Mesendoderm (in vitro differentiated cells): ENCODE results near the gene FAM9A.
A peak's percentile ranks its signal among the peaks of the same experiment; 100 is the strongest.

Source experiments
- DNase-seq: peaks from one replicate; pipeline ENCODE4 v3.0.0; 2013
- H2AK5ac ChIP-seq: 2 replicates; pipeline ENCODE4 v1.6.1; 2013; ENCODE audit warnings: low read length, inconsistent platforms
- H2BK120ac ChIP-seq: 2 replicates; pipeline ENCODE4 v1.6.1; 2013; ENCODE audit warnings: low read depth, mild to moderate bottlenecking, low read length, moderate library complexity, mixed read lengths
- H2BK15ac ChIP-seq: replicated peaks from 2 replicates; pipeline ENCODE4 v1.6.1; 2013; ENCODE audit warnings: low read depth, mild to moderate bottlenecking, moderate library complexity
- H2BK5ac ChIP-seq: 2 replicates; pipeline ENCODE4 v1.6.1; 2013; ENCODE audit warnings: low read length, inconsistent platforms
- H3K18ac ChIP-seq: 2 replicates; pipeline ENCODE4 v1.6.1; 2013; ENCODE audit warnings: mild to moderate bottlenecking, low read length, mixed read lengths
- H3K23ac ChIP-seq: one replicate; pipeline ENCODE4 v1.6.1; 2013; ENCODE audit warnings: low read length
- H3K27ac ChIP-seq: 2 replicates; pipeline ENCODE4 v1.5.1; 2013; ENCODE audit warnings: low read depth, mild to moderate bottlenecking, inconsistent platforms, low read length, moderate library complexity
- H3K27me3 ChIP-seq: 2 replicates; pipeline ENCODE4 v1.6.1; 2013; ENCODE audit warnings: low read length, control low read depth, mild to moderate bottlenecking, inconsistent platforms; ENCODE audit not compliant: insufficient read depth, poor library complexity
- H3K36me3 ChIP-seq: 2 replicates; pipeline ENCODE4 v1.6.1; 2013; ENCODE audit warnings: low read length, inconsistent platforms; ENCODE audit not compliant: control insufficient read depth, insufficient read depth
- H3K4ac ChIP-seq: one replicate; pipeline ENCODE4 v1.6.1; 2013; ENCODE audit warnings: low read depth, mild to moderate bottlenecking, low read length, moderate library complexity
- H3K4me1 ChIP-seq: 2 replicates; pipeline ENCODE4 v1.6.1; 2013; ENCODE audit warnings: low read depth, low read length, inconsistent platforms; ENCODE audit not compliant: control insufficient read depth
- H3K4me2 ChIP-seq: 2 replicates; pipeline ENCODE4 v1.6.1; 2013; ENCODE audit warnings: low read length
- H3K4me3 ChIP-seq: 2 replicates; pipeline ENCODE4 v1.5.1; 2013; ENCODE audit warnings: mild to moderate bottlenecking, low read length
- H3K56ac ChIP-seq: one replicate; pipeline ENCODE4 v1.6.1; 2013; ENCODE audit warnings: low read length
- H3K79me1 ChIP-seq: 2 replicates; pipeline ENCODE4 v1.6.1; 2013; ENCODE audit warnings: low read length, inconsistent platforms
- H3K79me2 ChIP-seq: 2 replicates; pipeline ENCODE4 v1.6.1; 2013; ENCODE audit warnings: mild to moderate bottlenecking, low read length; ENCODE audit not compliant: control insufficient read depth, insufficient read depth
- H3K9ac ChIP-seq: 2 replicates; pipeline ENCODE4 v1.6.1; 2013; ENCODE audit warnings: low read length, inconsistent platforms
- H4K5ac ChIP-seq: one replicate; pipeline ENCODE4 v1.6.1; 2013; ENCODE audit warnings: low read length
- H4K8ac ChIP-seq: one replicate; pipeline ENCODE4 v1.6.1; 2013; ENCODE audit warnings: low read depth, mild to moderate bottlenecking, control low read depth, low read length, moderate library complexity
- WGBS: extraction: QIAGEN DNeasy Blood & Tissue Kit; methylation state at CpG from one replicate; pipeline ENCODE4 v1.1.7; 2013; ENCODE audit warnings: low lambda C conversion rate, missing lambda C conversion rate; ENCODE audit not compliant: insufficient coverage; ENCODE audit errors: extremely low coverage; 5-methylcytosine and 5-hydroxymethylcytosine counted together

The FAM9A gene

GRCh38 chrX:8834392-8834791, 33.2 kb upstream of the FAM9A start:
- Histone ChIP-seq H3K4me3 (no peak overlapping the region), H3K9ac (no peak overlapping the region), H3K4ac (no peak overlapping the region), H3K27me3 (no peaks in the 10 kb centered on the region), H2BK15ac (no peak overlapping the region), H3K79me1 (no peaks in the 10 kb centered on the region), H3K4me2 (no peak overlapping the region), H3K18ac (no peak overlapping the region), H3K27ac (no peak overlapping the region), H3K79me2 (no peaks in the 10 kb centered on the region), H3K23ac (no peak overlapping the region), H2BK120ac (no peak overlapping the region), H3K36me3 (no peaks in the 10 kb centered on the region), H3K56ac (no peak overlapping the region), H2AK5ac (no peak overlapping the region), H4K5ac (no peak overlapping the region), H2BK5ac (no peak overlapping the region), H3K4me1 (no peaks in the 10 kb centered on the region), H4K8ac (no peak overlapping the region)
- no peak for DNase-seq
- no CpG with 5 or more reads among the region's 1 CpG for WGBS

GRCh38 chrX:8832582-8833378, 31.6 kb upstream of the FAM9A start:
- no peak overlapping the region for H3K27ac ChIP-seq
- no peak overlapping the region for H3K56ac ChIP-seq
- H2BK5ac ChIP-seq: no peak overlapping the region
- H3K9ac ChIP-seq: no peak overlapping the region
- no CpG with 5 or more reads among the region's 4 CpGs for WGBS
- no peak overlapping the region for H2AK5ac ChIP-seq
- no peak overlapping the region for H2BK15ac ChIP-seq
- H2BK120ac ChIP-seq: no peak overlapping the region
- H3K79me2 ChIP-seq: no peaks in the 10 kb centered on the region
- H3K23ac ChIP-seq: no peak overlapping the region
- H3K4me2 ChIP-seq: no peak overlapping the region
- H3K18ac ChIP-seq: no peak overlapping the region
- H4K8ac ChIP-seq: no peak overlapping the region
- H3K27me3 ChIP-seq: no peaks in the 10 kb centered on the region
- no peak overlapping the region for H3K4ac ChIP-seq
- DNase-seq: no peak
- no peaks in the 10 kb centered on the region for H3K36me3 ChIP-seq
- no peaks in the 10 kb centered on the region for H3K4me1 ChIP-seq
- no peaks in the 10 kb centered on the region for H3K79me1 ChIP-seq
- no peak overlapping the region for H4K5ac ChIP-seq
- no peak overlapping the region for H3K4me3 ChIP-seq

- DNase-seq: no peak
- H2BK120ac ChIP-seq: no peak overlapping the region
- no CpG with 5 or more reads among the region's 1 CpG for WGBS
- no peak overlapping the region for H4K5ac ChIP-seq
- H3K18ac ChIP-seq: no peak overlapping the region
- no peak overlapping the region for H2AK5ac ChIP-seq
- H3K36me3 ChIP-seq: no peaks in the 10 kb centered on the region
- H3K27me3 ChIP-seq: no peaks in the 10 kb centered on the region
- no peaks in the 10 kb centered on the region for H3K4me1 ChIP-seq
- H4K8ac ChIP-seq: no peak overlapping the region
- no peaks in the 10 kb centered on the region for H3K79me2 ChIP-seq
- H3K27ac ChIP-seq: no peak overlapping the region
- no peaks in the 10 kb centered on the region for H3K79me1 ChIP-seq
- H3K56ac ChIP-seq: no peak overlapping the region
- H3K4me2 ChIP-seq: no peak overlapping the region
- H2BK5ac ChIP-seq: no peak overlapping the region
- H3K23ac ChIP-seq: no peak overlapping the region
- H2BK15ac ChIP-seq: no peak overlapping the region
- no peak overlapping the region for H3K4me3 ChIP-seq
- no peak overlapping the region for H3K9ac ChIP-seq
- H3K4ac ChIP-seq: no peak overlapping the region
These were observed 22.5 kb upstream of the FAM9A start for GRCh38 chrX:8823698-8824097.

- no CpG with 5 or more reads among the region's 6 CpGs for WGBS
- Histone ChIP-seq H3K4me2 (no peak overlapping the region), H3K79me2 (no peaks in the 10 kb centered on the region), H2BK5ac (no peak overlapping the region), H3K4ac (no peak overlapping the region), H3K18ac (no peak overlapping the region), H3K79me1 (no peaks in the 10 kb centered on the region), H2BK120ac (no peak overlapping the region), H3K4me1 (no peaks in the 10 kb centered on the region), H3K9ac (no peak overlapping the region), H4K5ac (no peak overlapping the region), H2AK5ac (no peak overlapping the region), H3K4me3 (no peak overlapping the region), H3K23ac (no peak overlapping the region), H3K27me3 (no peaks in the 10 kb centered on the region), H3K56ac (no peak overlapping the region), H3K27ac (no peak overlapping the region), H4K8ac (no peak overlapping the region), H3K36me3 (no peaks in the 10 kb centered on the region), H2BK15ac (no peak overlapping the region)
- no peak for DNase-seq
These were observed 20.8 kb upstream of the FAM9A start for GRCh38 chrX:8822002-8822401.

- H2AK5ac ChIP-seq: no peak overlapping the region
- H4K8ac ChIP-seq: no peak overlapping the region
- H3K79me2 ChIP-seq: no peaks in the 10 kb centered on the region
- H3K18ac ChIP-seq: peak overlapping the region; percentile 28
- H4K5ac ChIP-seq: no peak overlapping the region
- no peaks in the 10 kb centered on the region for H3K79me1 ChIP-seq
- no peak overlapping the region for H3K56ac ChIP-seq
- no peak overlapping the region for H3K4me3 ChIP-seq
- H3K4me2 ChIP-seq: no peak overlapping the region
- no peak overlapping the region for H2BK5ac ChIP-seq
- H3K27ac ChIP-seq: no peak overlapping the region
- no peak overlapping the region for H2BK120ac ChIP-seq
- no peak overlapping the region for H2BK15ac ChIP-seq
- H3K27me3 ChIP-seq: no peaks in the 10 kb centered on the region
- no peaks in the 10 kb centered on the region for H3K36me3 ChIP-seq
- peak; percentile 77 for DNase-seq
- no peak overlapping the region for H3K4ac ChIP-seq
- no CpG with 5 or more reads among the region's 5 CpGs for WGBS
- no peak overlapping the region for H3K9ac ChIP-seq
- no peak overlapping the region for H3K23ac ChIP-seq
- no peaks in the 10 kb centered on the region for H3K4me1 ChIP-seq
These were observed 19.8 kb upstream of the FAM9A start for GRCh38 chrX:8820910-8821527.
